Ramos (cell line): ENCODE measurements around the gene OR10G3.

Experiments used
- in situ Hi-C: fragments of 300-500 bp; cut with MboI; formaldehyde crosslinking; loops from one replicate; pipeline ENCODE4 v1.14.3; 2022; ENCODE audit warnings: low sequenced_read_pairs; ENCODE audit not compliant: unreplicated experiment

OR10G3 gene

GRCh38 chr14:21536418-21537089 is 43.3 kb downstream of the OR10G3 start:
- in situ Hi-C loops: no loop called here

- in situ Hi-C loops: no loop called here
These were observed 44.1 kb downstream of the OR10G3 start for GRCh38 chr14:21535545-21536417.

GRCh38 chr14:21534576-21534975 is 45.3 kb downstream of the OR10G3 start:
- in situ Hi-C loops: no loop called here

- in situ Hi-C loops: no loop called here
These were observed 46.6 kb downstream of the OR10G3 start for GRCh38 chr14:21533294-21533693.

GRCh38 chr14:21529515-21529914 is 50.4 kb downstream of the OR10G3 start:
- in situ Hi-C loops: no loop called here

- in situ Hi-C loops: no loop called here
These were observed 51.2 kb downstream of the OR10G3 start for GRCh38 chr14:21528381-21529348.

GRCh38 chr14:21527318-21527679 is 52.6 kb downstream of the OR10G3 start:
- in situ Hi-C loops: no loop called here

- in situ Hi-C loops: no loop called here
These were observed 53.1 kb downstream of the OR10G3 start for GRCh38 chr14:21526672-21527317.

GRCh38 chr14:21525962-21526671 is 53.8 kb downstream of the OR10G3 start, which contains the start of gene SALL2:
SALL2 (minus strand) TSS chr14:21526346; CDS start chr14:21526127, 219 bp downstream.
- in situ Hi-C loops: no loop called here

GRCh38 chr14:21525571-21525961 is 54.3 kb downstream of the OR10G3 start:
- in situ Hi-C loops: no loop called here

- in situ Hi-C loops: no loop called here
These were observed 55.0 kb downstream of the OR10G3 start for GRCh38 chr14:21524575-21525490.

- in situ Hi-C loops: no loop called here
These were observed 56.7 kb downstream of the OR10G3 start for GRCh38 chr14:21523203-21523602.

- in situ Hi-C loops: no loop called here
These were observed 58.4 kb downstream of the OR10G3 start for GRCh38 chr14:21521501-21521900.

- in situ Hi-C loops: no loop called here
These were observed 59.1 kb downstream of the OR10G3 start for GRCh38 chr14:21520767-21521166.

- in situ Hi-C loops: no loop called here
These were observed 61.2 kb downstream of the OR10G3 start for GRCh38 chr14:21518725-21519124.
